ENCODE data around the gene ST3GAL3. TPM values are rescaled to one million over a fixed set of nuclear protein-coding genes. Genes with fewer than 3 reads are reported as not detected.

The ST3GAL3 gene
- total RNA-seq, 4 donors from 2014 or later, result 32.2 to 57.4 (median 38.3) TPM

GRCh38 chr1:43706598-43707189 is 642 bp upstream of the ST3GAL3 start:
- ATAC-seq, result peak; percentile 28 to 31

GRCh38 chr1:43708002-43708410 is 670 bp downstream of the ST3GAL3 start:
- ATAC-seq (no peak), DNase-seq (no peak)
- intact Hi-C loops (cut with DNase I; ENCODE audit: low total_unique reads) (loop anchor here (5.0 kb wide), 2 partner anchors 56 to 239 kb away; partner anchors contain the start of genes IPO13 and KDM4A), in situ Hi-C loops (cut with MboI; ENCODE audit: low sequenced_read_pairs in 4 of 4) (no loop called here)
- TF ChIP-seq, protein P1, sequence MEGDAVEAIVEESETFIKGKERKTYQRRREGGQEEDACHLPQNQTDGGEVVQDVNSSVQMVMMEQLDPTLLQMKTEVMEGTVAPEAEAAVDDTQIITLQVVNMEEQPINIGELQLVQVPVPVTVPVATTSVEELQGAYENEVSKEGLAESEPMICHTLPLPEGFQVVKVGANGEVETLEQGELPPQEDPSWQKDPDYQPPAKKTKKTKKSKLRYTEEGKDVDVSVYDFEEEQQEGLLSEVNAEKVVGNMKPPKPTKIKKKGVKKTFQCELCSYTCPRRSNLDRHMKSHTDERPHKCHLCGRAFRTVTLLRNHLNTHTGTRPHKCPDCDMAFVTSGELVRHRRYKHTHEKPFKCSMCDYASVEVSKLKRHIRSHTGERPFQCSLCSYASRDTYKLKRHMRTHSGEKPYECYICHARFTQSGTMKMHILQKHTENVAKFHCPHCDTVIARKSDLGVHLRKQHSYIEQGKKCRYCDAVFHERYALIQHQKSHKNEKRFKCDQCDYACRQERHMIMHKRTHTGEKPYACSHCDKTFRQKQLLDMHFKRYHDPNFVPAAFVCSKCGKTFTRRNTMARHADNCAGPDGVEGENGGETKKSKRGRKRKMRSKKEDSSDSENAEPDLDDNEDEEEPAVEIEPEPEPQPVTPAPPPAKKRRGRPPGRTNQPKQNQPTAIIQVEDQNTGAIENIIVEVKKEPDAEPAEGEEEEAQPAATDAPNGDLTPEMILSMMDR (IDR thresholded peaks at IDR 0.05 in 4 of 5, conservative IDR thresholded peaks at IDR 0.05 in 1 of 5), result no peak
- no peak for TF ChIP-seq POLR2A (IDR thresholded peaks at IDR 0.05)
- H3K36me3 ChIP-seq, result peaks cover 0 to 11% of the 10 kb centered on the region in 2 donors
- peak overlapping the region; percentile 87 to 97 (median 89) for H3K27ac ChIP-seq
- no peaks in the 10 kb centered on the region for H3K9me3 ChIP-seq
- no peaks in the 10 kb centered on the region for H3K27me3 ChIP-seq
- H3K4me1 ChIP-seq, result peaks cover 29 to 34% of the 10 kb centered on the region in 2 donors
- H3K4me3 ChIP-seq, result peak overlapping the region; percentile 70 to 92 (median 86)

More at GRCh38 chr1:43706598-43707189, 642 bp upstream of the ST3GAL3 start:
- H3K4me1 ChIP-seq, result peaks cover 26 to 28% of the 10 kb centered on the region in 2 donors
- no peaks in the 10 kb centered on the region for H3K9me3 ChIP-seq
- TF ChIP-seq, protein P1 (IDR thresholded peaks at IDR 0.05 in 4 of 5, conservative IDR thresholded peaks at IDR 0.05 in 1 of 5), result no peak
- TF ChIP-seq POLR2A (IDR thresholded peaks at IDR 0.05), result no peak
- H3K4me3 ChIP-seq, result peak overlapping the region; percentile 70 to 92 (median 86)
- peak overlapping the region; percentile 87 to 97 (median 89) for H3K27ac ChIP-seq
- peaks cover 0 to 24% of the 10 kb centered on the region in 2 donors for H3K36me3 ChIP-seq
- intact Hi-C loops (cut with DNase I; ENCODE audit: low total_unique reads) (loop anchor here (5.0 kb wide), 2 partner anchors 54 to 241 kb away; partner anchors contain the start of genes IPO13 and KDM4A), in situ Hi-C loops (cut with MboI; ENCODE audit: low sequenced_read_pairs in 4 of 4) (no loop called here)
- no peak for DNase-seq
- H3K27me3 ChIP-seq, result no peaks in the 10 kb centered on the region

- DNase-seq, result no peak
- H3K9me3 ChIP-seq, result no peaks in the 10 kb centered on the region
- no peaks in the 10 kb centered on the region for H3K36me3 ChIP-seq
- TF ChIP-seq, protein P1 (IDR thresholded peaks at IDR 0.05 in 4 of 5, conservative IDR thresholded peaks at IDR 0.05 in 1 of 5), result no peak
- no peak for TF ChIP-seq POLR2A (IDR thresholded peaks at IDR 0.05)
- no peak for ATAC-seq
- intact Hi-C loops (cut with DNase I; ENCODE audit: low total_unique reads) (no loop called here), in situ Hi-C loops (cut with MboI; ENCODE audit: low sequenced_read_pairs in 4 of 4) (no loop called here)
- H3K4me1 ChIP-seq, result peaks cover 47 to 49% of the 10 kb centered on the region in 2 donors
- no peak overlapping the region for H3K4me3 ChIP-seq
- peak overlapping the region; percentile 38 to 87 (median 52) for H3K27ac ChIP-seq
- no peaks in the 10 kb centered on the region for H3K27me3 ChIP-seq
Measured at GRCh38 chr1:43711049-43711448, 3.7 kb downstream of the ST3GAL3 start.

DNA sequence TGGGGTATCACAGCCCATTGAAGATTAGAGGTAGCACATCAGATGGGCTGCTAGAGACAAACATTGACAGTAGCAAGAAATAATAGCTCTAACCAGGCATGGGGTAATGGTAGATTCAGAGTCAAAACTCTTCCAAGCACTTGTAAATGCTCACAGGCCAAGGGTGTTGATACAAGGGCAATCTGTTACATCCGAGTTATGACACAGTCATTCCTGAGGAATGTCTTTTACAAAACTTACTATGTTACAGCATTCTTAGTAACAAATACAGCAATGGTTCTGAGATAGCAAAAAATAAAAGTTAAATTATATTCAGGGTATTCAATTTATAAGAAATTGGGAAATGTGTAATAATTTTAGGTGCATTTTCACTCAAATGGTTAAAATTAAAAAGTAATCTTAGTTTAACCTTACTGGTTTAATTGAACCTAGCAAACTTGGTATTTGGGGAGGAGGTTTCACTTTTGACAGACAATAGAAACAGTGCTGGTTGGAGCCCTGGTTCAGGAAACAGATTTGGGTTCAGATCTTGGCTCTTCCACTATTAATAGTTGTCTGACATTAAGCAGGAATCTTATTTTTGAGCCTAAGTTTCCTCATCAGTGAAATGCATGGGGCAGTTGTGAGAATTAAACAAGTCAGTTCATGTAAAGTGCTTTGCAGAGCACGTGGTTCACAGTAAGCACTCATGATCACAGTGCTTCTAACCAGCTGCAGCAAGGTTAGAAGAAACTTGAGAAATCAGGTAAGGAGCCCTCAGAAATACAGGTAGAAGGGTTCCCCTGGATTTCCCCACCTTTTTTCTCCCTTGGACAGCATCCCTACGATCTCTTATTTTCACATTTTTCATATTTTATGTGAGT is 4.4 kb downstream of the ST3GAL3 start:
- no peak for ATAC-seq

More for the DNA sequence above, 4.4 kb downstream of the ST3GAL3 start:
- no peaks in the 10 kb centered on the region for H3K36me3 ChIP-seq
- peak overlapping the region; percentile 38 to 87 (median 52) for H3K27ac ChIP-seq
- intact Hi-C loops (cut with DNase I; ENCODE audit: low total_unique reads) (no loop called here), in situ Hi-C loops (cut with MboI; ENCODE audit: low sequenced_read_pairs in 4 of 4) (no loop called here)
- H3K27me3 ChIP-seq, result no peaks in the 10 kb centered on the region
- TF ChIP-seq, protein P1 (IDR thresholded peaks at IDR 0.05 in 4 of 5, conservative IDR thresholded peaks at IDR 0.05 in 1 of 5), result no peak
- TF ChIP-seq POLR2A (IDR thresholded peaks at IDR 0.05), result no peak
- no peak for DNase-seq
- H3K9me3 ChIP-seq, result no peaks in the 10 kb centered on the region
- peaks cover 46% of the 10 kb centered on the region in 2 donors for H3K4me1 ChIP-seq
- H3K4me3 ChIP-seq, result no peak overlapping the region
